MCF 10A (cell line): ENCODE measurements around the gene SCGB3A1. TPM values are rescaled to one million over a fixed set of nuclear protein-coding genes. Genes with fewer than 3 reads are reported as not detected.

ENCODE experiments used
- BruUV-seq: library from RNA; stranded (reverse); fragments of 400-500 nt; replicated peaks from 2 replicates; lab custom pipeline; 2021; lab: Mats Ljungman, UMichigan
- CTCF ChIA-PET: fragments of 300-600 bp; sonication (Branson Sonifier 250); formaldehyde crosslinking; extraction: SDS; loops from one replicate; lab custom pipeline; 2021; ENCODE audit warnings: antibody characterized with exemption, inconsistent platforms; lab: Yijun Ruan, JAX
- POLR2A ChIA-PET: fragments of 300-600, 350-650 bp; sonication (Branson Sonifier 250); formaldehyde crosslinking; extraction: SDS; loops from one replicate; lab custom pipeline; 2020; ENCODE audit warnings: antibody characterized with exemption, inconsistent platforms; lab: Yijun Ruan, JAX
- DNase-seq: peaks from one replicate; pipeline ENCODE4 v3.0.0-alpha.2; 2018; ENCODE audit not compliant: unreplicated experiment
- H3K27ac Mint-ChIP-seq: one replicate; pipeline ENCODE4 v1.8.0; 2022; ENCODE audit warnings: mild to moderate bottlenecking, low read depth, mixed read lengths; ENCODE audit not compliant: unreplicated experiment
- H3K27me3 Mint-ChIP-seq: one replicate; pipeline ENCODE4 v1.8.0; 2022; ENCODE audit warnings: mixed read lengths; ENCODE audit not compliant: insufficient read depth, unreplicated experiment
- H3K36me3 Mint-ChIP-seq: one replicate; pipeline ENCODE4 v1.8.0; 2022; ENCODE audit warnings: mild to moderate bottlenecking, moderate library complexity, mixed read lengths; ENCODE audit not compliant: insufficient read depth, unreplicated experiment
- H3K4me1 Mint-ChIP-seq: one replicate; pipeline ENCODE4 v1.8.0; 2022; ENCODE audit warnings: mixed read lengths; ENCODE audit not compliant: insufficient read depth, unreplicated experiment
- H3K4me3 Mint-ChIP-seq: one replicate; pipeline ENCODE4 v1.8.0; 2022; ENCODE audit warnings: mild to moderate bottlenecking, moderate library complexity, mixed read lengths; ENCODE audit not compliant: unreplicated experiment
- H3K9me3 Mint-ChIP-seq: one replicate; pipeline ENCODE4 v1.8.0; 2022; ENCODE audit warnings: mixed read lengths; ENCODE audit not compliant: unreplicated experiment
- CTCF ChIP-seq: fragments of 200-600 bp; IDR thresholded peaks from one replicate; pipeline ENCODE4 v1.8.0; 2022; ENCODE audit warnings: antibody characterized with exemption, mild to moderate bottlenecking; ENCODE audit not compliant: unreplicated experiment
- intact Hi-C: fragments of 100-400 bp; cut with micrococcal nuclease; formaldehyde crosslinking; loops from 2 replicates; pipeline ENCODE4 v1.14.1; 2022
- total RNA-seq: library from RNA; stranded (reverse); gene quantifications from 2 replicates; pipeline ENCODE4 v1.2.3, GENCODE V29; 2022

The SCGB3A1 gene
- total RNA-seq, 1 experiment from 2014 or later, result not detected

- peak; percentile 85 for DNase-seq
- BruUV-seq, result no TSS peak
- Mint-ChIP-seq H3K36me3 (no peaks in the 10 kb centered on the region), H3K9me3 (no peaks in the 10 kb centered on the region), H3K4me3 (no peak overlapping the region), H3K27ac (no peak overlapping the region), H3K4me1 (peaks cover 17% of the 10 kb centered on the region), H3K27me3 (peaks cover 16% of the 10 kb centered on the region)
- intact Hi-C loops, result loop anchor here (1.0 to 5.0 kb wide), 6 partner anchors 65 to 478 kb away; no protein-coding TSS in a partner anchor
- TF ChIP-seq CTCF, result peak; percentile 95
- POLR2A ChIA-PET, result interaction anchor here (1.0 to 1.2 kb wide), 2 partner anchors 113 to 121 kb away, joined by 3 read pairs; no protein-coding TSS in a partner anchor
- CTCF ChIA-PET, result interaction anchor here (0.5 to 2.5 kb wide), 35 partner anchors 8 to 709 kb away, joined by 3 to 10 read pairs (median 4); no protein-coding TSS in a partner anchor
Measured at GRCh38 chr5:180605554-180606214, 14.4 kb upstream of the SCGB3A1 start.

- intact Hi-C loops, result no loop called here
- no peak overlapping the region for H3K27ac Mint-ChIP-seq
- no peaks in the 10 kb centered on the region for H3K36me3 Mint-ChIP-seq
Measured at GRCh38 chr5:180604271-180604670, 13.0 kb upstream of the SCGB3A1 start.

GRCh38 chr5:180603076-180603594 lies 11.8 kb upstream of the SCGB3A1 start:
- TF ChIP-seq CTCF, result no peak
- DNase-seq, result no peak
- Mint-ChIP-seq H3K9me3 (no peaks in the 10 kb centered on the region), H3K4me1 (peaks cover 13% of the 10 kb centered on the region), H3K27me3 (peaks cover 16% of the 10 kb centered on the region), H3K4me3 (no peak overlapping the region), H3K36me3 (no peaks in the 10 kb centered on the region), H3K27ac (no peak overlapping the region)
- POLR2A ChIA-PET, result no interaction called here
- intact Hi-C loops, result no loop called here
- CTCF ChIA-PET, result interaction anchor here (0.6 to 1.4 kb wide), 4 partner anchors 12 to 309 kb away, joined by 3 to 4 read pairs (median 4); partner anchors contain the start of gene SCGB3A1
- no TSS peak for BruUV-seq

More at GRCh38 chr5:180604271-180604670, 13.0 kb upstream of the SCGB3A1 start:
- Mint-ChIP-seq H3K9me3 (no peaks in the 10 kb centered on the region), H3K27me3 (peaks cover 16% of the 10 kb centered on the region), H3K4me1 (peaks cover 17% of the 10 kb centered on the region), H3K4me3 (no peak overlapping the region)
- no TSS peak for BruUV-seq
- CTCF ChIA-PET, result interaction anchor here (1.2 to 1.6 kb wide), 2 partner anchors 276 to 473 kb away, joined by 4 to 5 read pairs; no protein-coding TSS in a partner anchor
- POLR2A ChIA-PET, result no interaction called here
- no peak for DNase-seq
- TF ChIP-seq CTCF, result no peak

GRCh38 chr5:180602481-180603075 lies 11.3 kb upstream of the SCGB3A1 start:
- POLR2A ChIA-PET, result no interaction called here
- CTCF ChIA-PET, result interaction anchor here (0.6 to 1.4 kb wide), 4 partner anchors 12 to 476 kb away, joined by 3 to 4 read pairs (median 3); partner anchors contain the start of gene SCGB3A1
- intact Hi-C loops, result no loop called here

More at GRCh38 chr5:180602481-180603075, 11.3 kb upstream of the SCGB3A1 start:
- no peak overlapping the region for H3K4me3 Mint-ChIP-seq
- no peaks in the 10 kb centered on the region for H3K36me3 Mint-ChIP-seq
- no peak for DNase-seq
- no peak overlapping the region for H3K27ac Mint-ChIP-seq
- no peaks in the 10 kb centered on the region for H3K9me3 Mint-ChIP-seq
- no peak for TF ChIP-seq CTCF
- peaks cover 16% of the 10 kb centered on the region for H3K27me3 Mint-ChIP-seq
- H3K4me1 Mint-ChIP-seq, result peaks cover 8% of the 10 kb centered on the region
- BruUV-seq, result no TSS peak
